HG02885 (cell line): ENCODE measurements around the gene CBR3.
A peak's percentile ranks its signal among the peaks of the same experiment; 100 is the strongest.
"Not testable (repeated sequence)": the region's sequence is repeated elsewhere in the genome, so short reads cannot be mapped to it uniquely, and the experiment has no call there.

Experiments
- ATAC-seq: cut with Tn5 transposase; IDR thresholded peaks from one replicate; pipeline ENCODE4 v1.9.1; 2021; ENCODE audit warnings: mild to moderate bottlenecking; ENCODE audit not compliant: unreplicated experiment, poor library complexity

CBR3 gene

GRCh38 chr21:36134803-36135390 lies at the start of gene CBR3:
Gene CBR3, plus strand, starts transcription at chr21:36135079. Its CDS starts 114 bp downstream, at chr21:36135193.
- ATAC-seq = no peak

GRCh38 chr21:36087362-36088138 lies 47.3 kb upstream of the CBR3 start:
- ATAC-seq = no peak

GRCh38 chr21:36089946-36090345 lies 44.9 kb upstream of the CBR3 start:
- no peak for ATAC-seq

- no peak for ATAC-seq
Observed at GRCh38 chr21:36092681-36093080, 42.2 kb upstream of the CBR3 start.

- no peak for ATAC-seq
Observed at GRCh38 chr21:36093512-36093911, 41.4 kb upstream of the CBR3 start.

- ATAC-seq = no peak
Observed at GRCh38 chr21:36096398-36097290, 38.2 kb upstream of the CBR3 start.

- peak; percentile 55 for ATAC-seq
Observed at GRCh38 chr21:36097427-36098181, 37.3 kb upstream of the CBR3 start.

GRCh38 chr21:36098182-36098532 lies 36.7 kb upstream of the CBR3 start:
- ATAC-seq = no peak

GRCh38 chr21:36099000-36099399 lies 35.9 kb upstream of the CBR3 start:
- no peak for ATAC-seq

- ATAC-seq = not testable (repeated sequence)
Observed at GRCh38 chr21:36099695-36100211, 35.1 kb upstream of the CBR3 start.

GRCh38 chr21:36100971-36101641 lies 33.8 kb upstream of the CBR3 start:
- no peak for ATAC-seq

- no peak for ATAC-seq
Observed at GRCh38 chr21:36103434-36103833, 31.4 kb upstream of the CBR3 start.

- no peak for ATAC-seq
Observed at GRCh38 chr21:36104317-36105300, 30.3 kb upstream of the CBR3 start.

- no peak for ATAC-seq
Observed at GRCh38 chr21:36105327-36105842, 29.5 kb upstream of the CBR3 start.

- ATAC-seq = no peak
Observed at GRCh38 chr21:36109868-36110267, 25.0 kb upstream of the CBR3 start.

- ATAC-seq = no peak
Observed at GRCh38 chr21:36111238-36111637, 23.6 kb upstream of the CBR3 start.

- no peak for ATAC-seq
Observed at GRCh38 chr21:36113647-36114428, 21.0 kb upstream of the CBR3 start.
